HCT116 (cell line): ENCODE measurements around the gene TMTC2. TPM values are rescaled to one million over a fixed set of nuclear protein-coding genes. Genes with fewer than 3 reads are reported as not detected.

Experiments
- ATAC-seq: fragments of 200-7000 bp; cut with Tn5 transposase; 2 replicates; pipeline ENCODE4 v1.9.1; 2020; ENCODE audit warnings: mild to moderate bottlenecking, moderate library complexity
- BruUV-seq: library from RNA; stranded (reverse); fragments of 400-500 nt; replicated peaks from 2 replicates; lab custom pipeline; 2021; lab: Mats Ljungman, UMichigan
- CTCF ChIA-PET: fragments of 300-600 bp; sonication (Branson Sonifier 250); formaldehyde crosslinking; loops from one replicate; lab custom pipeline; 2021; ENCODE audit warnings: antibody characterized with exemption; lab: Charles Lee
- POLR2A ChIA-PET: fragments of 300-600, 350-600 bp; sonication (Branson Sonifier 250); formaldehyde crosslinking; loops from one replicate; lab custom pipeline; 2021; ENCODE audit warnings: antibody characterized with exemption; lab: Charles Lee
- RAD21 ChIA-PET, 2 experiments: fragments of 300-600 bp; sonication (Branson Sonifier 250); formaldehyde crosslinking; loops; one replicate each; lab custom pipeline; 2023; ENCODE audit warnings: low total read pairs in 2 of 2; ENCODE audit not compliant: uncharacterized antibody in 2 of 2, unreplicated experiment in 2 of 2, low non-redundant PET in 1 of 2; lab: Charles Lee
- DNase-seq: peaks from one replicate; pipeline ENCODE4 v3.0.0-alpha.2; 2010; ENCODE audit warnings: low read depth, low spot score
- H2AFZ ChIP-seq: fragments of 200-600 bp; shearing (Covaris generic), sonication (generic); 2 replicates; pipeline ENCODE4 v1.6.1; 2017; ENCODE audit warnings: low read depth, mixed run types, mixed read lengths, antibody characterized with exemption, low read length; ENCODE audit not compliant: poor library complexity, severe bottlenecking
- H3K27ac ChIP-seq: 2 replicates; pipeline ENCODE4 v1.5.1; 2012; ENCODE audit warnings: low read depth, low read length
- H3K27me3 ChIP-seq: fragments of 200-600 bp; sonication (generic); 2 replicates; pipeline ENCODE4 v1.6.1; 2016; ENCODE audit warnings: mixed run types, low read length, mixed read lengths; ENCODE audit not compliant: insufficient read depth
- H3K36me3 ChIP-seq, 2 experiments: fragments of 200-500 bp in 1 of 2; fragments of 200-600 bp in 1 of 2; sonication (Bioruptor generic) in 1 of 2; sonication (generic) in 1 of 2; 2 replicates each; pipeline versions ENCODE4 v1.5.1 to v1.6.1; 2014 to 2016; ENCODE audit warnings: low read length in 2 of 2, inconsistent platforms in 1 of 2, mixed read lengths in 1 of 2, mixed run types in 1 of 2; ENCODE audit not compliant: insufficient read depth in 2 of 2, control insufficient read depth in 1 of 2
- H3K4me1 ChIP-seq, 2 experiments: fragments of 200-600 bp in 1 of 2; sonication (generic) in 1 of 2; 2 replicates each; pipeline versions ENCODE4 v1.5.1 to v1.6.1; 2012 to 2017; ENCODE audit warnings: low read length in 2 of 2, inconsistent platforms in 1 of 2, mild to moderate bottlenecking in 1 of 2, mixed read lengths in 1 of 2, mixed run types in 1 of 2, moderate library complexity in 1 of 2; ENCODE audit not compliant: insufficient read depth in 2 of 2, control insufficient read depth in 1 of 2
- H3K4me2 ChIP-seq: fragments of 200-600 bp; sonication (generic); 2 replicates; pipeline ENCODE4 v1.6.1; 2017; ENCODE audit warnings: mixed run types, low read length, mixed read lengths
- H3K4me3 ChIP-seq, 2 experiments: fragments of 200-600 bp in 1 of 2; sonication (generic) in 1 of 2; replicated peaks in 1 of 2; 2 replicates each; pipeline ENCODE4 v1.5.1; 2011 to 2016; ENCODE audit warnings: low read length in 2 of 2, control low read depth in 1 of 2, low read depth in 1 of 2, mild to moderate bottlenecking in 1 of 2, mixed read lengths in 1 of 2, mixed run types in 1 of 2
- H3K79me2 ChIP-seq: fragments of 200-600 bp; sonication (generic); 2 replicates; pipeline ENCODE4 v1.6.1; 2017; ENCODE audit warnings: mild to moderate bottlenecking, mixed run types, low read length, moderate library complexity, mixed read lengths; ENCODE audit not compliant: insufficient read depth
- H3K9ac ChIP-seq: fragments of 200-600 bp; sonication (generic); 2 replicates; pipeline ENCODE4 v1.6.1; 2016; ENCODE audit warnings: low read length, mixed read lengths
- H3K9me2 ChIP-seq: fragments of 200-600 bp; sonication (generic), shearing (Covaris generic); 2 replicates; pipeline ENCODE4 v1.6.1; 2017; ENCODE audit warnings: mixed run types, mild to moderate bottlenecking, moderate library complexity; ENCODE audit not compliant: insufficient read depth
- H3K9me3 ChIP-seq, 2 experiments: fragments of 200-500 bp in 1 of 2; fragments of 200-600 bp in 1 of 2; sonication (Bioruptor generic) in 1 of 2; sonication (generic) in 1 of 2; 2 replicates each; pipeline ENCODE4 v1.6.1; 2014 to 2017; ENCODE audit warnings: low read length in 2 of 2, mixed read lengths in 2 of 2, inconsistent platforms in 1 of 2, low read depth in 1 of 2, mild to moderate bottlenecking in 1 of 2, mixed run types in 1 of 2, moderate library complexity in 1 of 2; ENCODE audit not compliant: control insufficient read depth in 1 of 2, insufficient read depth in 1 of 2
- H4K20me1 ChIP-seq: fragments of 200-600 bp; sonication (generic), shearing (Covaris generic); 2 replicates; pipeline ENCODE4 v1.6.1; 2017; ENCODE audit warnings: mixed run types, mild to moderate bottlenecking, moderate library complexity; ENCODE audit not compliant: insufficient read depth
- CBX3 ChIP-seq: IDR thresholded peaks from 2 replicates; pipeline ENCODE4 v1.6.1; 2012; ENCODE audit warnings: low read depth
- EZH2 ChIP-seq: fragments of 200-600 bp; sonication (generic); IDR thresholded peaks from 2 replicates; pipeline ENCODE4 v1.6.1; 2017; ENCODE audit warnings: antibody characterized with exemption, mixed run types
- FOSL1 ChIP-seq: IDR thresholded peaks from 2 replicates; pipeline ENCODE4 v1.6.1; 2012; ENCODE audit warnings: low read depth
- JUND ChIP-seq: IDR thresholded peaks from 2 replicates; pipeline ENCODE4 v1.6.1; 2012
- POLR2A ChIP-seq: IDR thresholded peaks from 2 replicates; pipeline ENCODE4 v1.7.0; 2011; ENCODE audit warnings: borderline replicate concordance; ENCODE audit not compliant: insufficient read depth, insufficient read length; ENCODE audit errors: extremely low read depth
- SIN3A ChIP-seq: IDR thresholded peaks from 2 replicates; pipeline ENCODE4 v1.6.1; 2012; ENCODE audit warnings: low read depth
- SP1 ChIP-seq: IDR thresholded peaks from 2 replicates; pipeline ENCODE4 v1.6.1; 2012; ENCODE audit warnings: low read depth
- SRF ChIP-seq: IDR thresholded peaks from 2 replicates; pipeline ENCODE4 v1.6.1; 2012; ENCODE audit warnings: low read depth
- TCF7L2 ChIP-seq: IDR thresholded peaks from 2 replicates; pipeline ENCODE4 v1.7.0; 2011; ENCODE audit warnings: borderline replicate concordance, inconsistent platforms; ENCODE audit not compliant: insufficient read depth, insufficient read length; ENCODE audit errors: extremely low read depth
- ZFX ChIP-seq: fragments of 450-650 bp; IDR thresholded peaks from 2 replicates; pipeline ENCODE4 v1.6.1; 2017
- intact Hi-C: fragments of 100-400 bp; cut with micrococcal nuclease; formaldehyde crosslinking; loops from 2 replicates; pipeline ENCODE4 v1.10.0; 2022
- total RNA-seq: library from RNA; stranded (reverse); gene quantifications from one replicate; pipeline ENCODE4 v1.2.1, GENCODE V29; 2021; ENCODE audit not compliant: unreplicated experiment
- TF ChIP-seq, protein P1 (sequence below), 3 experiments: fragments of 200-600 bp in 1 of 3; sonication (generic) in 1 of 3; IDR thresholded peaks in 2 of 3; conservative IDR thresholded peaks in 1 of 3; 2 replicates each; pipeline ENCODE4 v1.5.1; 2012 to 2017; ENCODE audit warnings: low read depth in 2 of 3, low read length in 2 of 3, antibody characterized with exemption in 1 of 3, borderline replicate concordance in 1 of 3, control low read depth in 1 of 3, mild to moderate bottlenecking in 1 of 3, mixed read lengths in 1 of 3, mixed run types in 1 of 3, moderate library complexity in 1 of 3; ENCODE audit not compliant: insufficient read depth in 1 of 3
- TF ChIP-seq, protein P2 (sequence below): IDR thresholded peaks from 2 replicates; pipeline ENCODE4 v1.6.1; 2012
- TF ChIP-seq, protein P3 (sequence below): IDR thresholded peaks from 2 replicates; pipeline ENCODE4 v1.6.1; 2012; ENCODE audit warnings: low read depth

TMTC2 gene
- total RNA-seq, 1 experiment from 2014 or later, result 11.5 TPM

GRCh38 chr12:82675246-82675645 lies 11.5 kb upstream of the TMTC2 start:
- Histone ChIP-seq H2AFZ (no peak overlapping the region), H3K79me2 (no peaks in the 10 kb centered on the region), H3K27ac (no peak overlapping the region), H3K9me3 (no peaks in the 10 kb centered on the region), H4K20me1 (no peaks in the 10 kb centered on the region), H3K9ac (no peak overlapping the region), H3K36me3 (no peaks in the 10 kb centered on the region), H3K9me2 (0 out of 2 replicates have a peak, but pooled peaks cover 6% of the 10 kb centered on the region), H3K4me1 (no peaks in the 10 kb centered on the region)
- ChIA-PET RAD21 (no interaction called here), CTCF (interaction anchor here (1.5 to 3.5 kb wide), 2 partner anchors 10 to 21 kb away, joined by 3 to 23 read pairs; no protein-coding TSS in a partner anchor)
- ATAC-seq, result no peak
- DNase-seq, result no peak
- TF ChIP-seq TCF7L2, result no peak
- no peak for TF ChIP-seq SP1
- TF ChIP-seq, protein P1, sequence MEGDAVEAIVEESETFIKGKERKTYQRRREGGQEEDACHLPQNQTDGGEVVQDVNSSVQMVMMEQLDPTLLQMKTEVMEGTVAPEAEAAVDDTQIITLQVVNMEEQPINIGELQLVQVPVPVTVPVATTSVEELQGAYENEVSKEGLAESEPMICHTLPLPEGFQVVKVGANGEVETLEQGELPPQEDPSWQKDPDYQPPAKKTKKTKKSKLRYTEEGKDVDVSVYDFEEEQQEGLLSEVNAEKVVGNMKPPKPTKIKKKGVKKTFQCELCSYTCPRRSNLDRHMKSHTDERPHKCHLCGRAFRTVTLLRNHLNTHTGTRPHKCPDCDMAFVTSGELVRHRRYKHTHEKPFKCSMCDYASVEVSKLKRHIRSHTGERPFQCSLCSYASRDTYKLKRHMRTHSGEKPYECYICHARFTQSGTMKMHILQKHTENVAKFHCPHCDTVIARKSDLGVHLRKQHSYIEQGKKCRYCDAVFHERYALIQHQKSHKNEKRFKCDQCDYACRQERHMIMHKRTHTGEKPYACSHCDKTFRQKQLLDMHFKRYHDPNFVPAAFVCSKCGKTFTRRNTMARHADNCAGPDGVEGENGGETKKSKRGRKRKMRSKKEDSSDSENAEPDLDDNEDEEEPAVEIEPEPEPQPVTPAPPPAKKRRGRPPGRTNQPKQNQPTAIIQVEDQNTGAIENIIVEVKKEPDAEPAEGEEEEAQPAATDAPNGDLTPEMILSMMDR (IDR thresholded peaks at IDR 0.05 in 2 of 3, conservative IDR thresholded peaks at IDR 0.05 in 1 of 3; ENCODE audit: borderline replicate concordance in 1 of 3, insufficient read depth in 1 of 3, low read depth in 2 of 3, low read length in 2 of 3), result no peak
- TF ChIP-seq CBX3, result no peak
- no peak for TF ChIP-seq SRF
- TF ChIP-seq ZFX, result no peak
- TF ChIP-seq, protein P2, sequence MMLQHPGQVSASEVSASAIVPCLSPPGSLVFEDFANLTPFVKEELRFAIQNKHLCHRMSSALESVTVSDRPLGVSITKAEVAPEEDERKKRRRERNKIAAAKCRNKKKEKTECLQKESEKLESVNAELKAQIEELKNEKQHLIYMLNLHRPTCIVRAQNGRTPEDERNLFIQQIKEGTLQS, result no peak
- no peak for TF ChIP-seq FOSL1
- TF ChIP-seq SIN3A, result no peak
- no peak for TF ChIP-seq POLR2A
- TF ChIP-seq EZH2, result no peak
- TF ChIP-seq JUND, result no peak
- TF ChIP-seq, protein P3, sequence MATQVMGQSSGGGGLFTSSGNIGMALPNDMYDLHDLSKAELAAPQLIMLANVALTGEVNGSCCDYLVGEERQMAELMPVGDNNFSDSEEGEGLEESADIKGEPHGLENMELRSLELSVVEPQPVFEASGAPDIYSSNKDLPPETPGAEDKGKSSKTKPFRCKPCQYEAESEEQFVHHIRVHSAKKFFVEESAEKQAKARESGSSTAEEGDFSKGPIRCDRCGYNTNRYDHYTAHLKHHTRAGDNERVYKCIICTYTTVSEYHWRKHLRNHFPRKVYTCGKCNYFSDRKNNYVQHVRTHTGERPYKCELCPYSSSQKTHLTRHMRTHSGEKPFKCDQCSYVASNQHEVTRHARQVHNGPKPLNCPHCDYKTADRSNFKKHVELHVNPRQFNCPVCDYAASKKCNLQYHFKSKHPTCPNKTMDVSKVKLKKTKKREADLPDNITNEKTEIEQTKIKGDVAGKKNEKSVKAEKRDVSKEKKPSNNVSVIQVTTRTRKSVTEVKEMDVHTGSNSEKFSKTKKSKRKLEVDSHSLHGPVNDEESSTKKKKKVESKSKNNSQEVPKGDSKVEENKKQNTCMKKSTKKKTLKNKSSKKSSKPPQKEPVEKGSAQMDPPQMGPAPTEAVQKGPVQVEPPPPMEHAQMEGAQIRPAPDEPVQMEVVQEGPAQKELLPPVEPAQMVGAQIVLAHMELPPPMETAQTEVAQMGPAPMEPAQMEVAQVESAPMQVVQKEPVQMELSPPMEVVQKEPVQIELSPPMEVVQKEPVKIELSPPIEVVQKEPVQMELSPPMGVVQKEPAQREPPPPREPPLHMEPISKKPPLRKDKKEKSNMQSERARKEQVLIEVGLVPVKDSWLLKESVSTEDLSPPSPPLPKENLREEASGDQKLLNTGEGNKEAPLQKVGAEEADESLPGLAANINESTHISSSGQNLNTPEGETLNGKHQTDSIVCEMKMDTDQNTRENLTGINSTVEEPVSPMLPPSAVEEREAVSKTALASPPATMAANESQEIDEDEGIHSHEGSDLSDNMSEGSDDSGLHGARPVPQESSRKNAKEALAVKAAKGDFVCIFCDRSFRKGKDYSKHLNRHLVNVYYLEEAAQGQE, result no peak
- TF ChIP-seq, all 23 proteins: peak for 0
- Histone ChIP-seq H3K27me3 (no peaks in the 10 kb centered on the region), H3K4me3 (no peak overlapping the region), H3K4me2 (no peak overlapping the region)
- BruUV-seq, result no TSS peak
- intact Hi-C loops, result no loop called here
- POLR2A ChIA-PET, result no interaction called here
